ENCODE measurements around the gene KSR2. TPM values are rescaled to one million over a fixed set of nuclear protein-coding genes. Genes with fewer than 3 reads are reported as not detected.

Gene KSR2
- total RNA-seq, 1 experiment from 2014 or later, result not detected

DNA sequence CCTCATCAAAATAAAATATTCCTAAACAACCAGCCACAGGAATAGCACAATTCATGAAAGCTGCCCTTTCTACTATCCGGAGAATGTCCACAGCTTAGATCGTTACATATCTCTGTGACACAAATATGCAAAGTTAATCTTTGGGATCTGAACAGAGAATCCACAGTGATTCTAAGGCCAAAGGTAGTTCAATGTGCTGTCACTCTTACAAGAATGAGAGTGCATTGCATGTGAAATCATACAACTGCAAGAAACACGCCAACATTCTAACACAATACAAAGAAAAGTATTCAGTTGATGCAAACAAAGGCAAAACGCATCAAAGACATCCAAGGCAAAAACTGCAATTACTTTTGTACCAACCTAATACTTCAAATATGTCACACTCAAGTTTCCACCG, 60.4 kb downstream of the KSR2 start:
- Histone ChIP-seq H3K4me1 (ENCODE audit: insufficient read depth, low read length, poor library complexity, severe bottlenecking) (no peaks in the 10 kb centered on the region), H3K27ac (ENCODE audit: low read depth, low read length, poor library complexity, severe bottlenecking) (no peak overlapping the region), H3K9me3 (ENCODE audit: low read depth, low read length, poor library complexity, severe bottlenecking) (no peaks in the 10 kb centered on the region), H3K4me3 (ENCODE audit: low read depth, low read length, poor library complexity, severe bottlenecking) (no peak overlapping the region), H3K27me3 (replicated peaks; ENCODE audit: insufficient read depth, low read depth, low read length, poor library complexity) (no peaks in the 10 kb centered on the region), H3K36me3 (ENCODE audit: insufficient read depth, low read length, poor library complexity, severe bottlenecking) (no peaks in the 10 kb centered on the region)
- DNase-seq (ENCODE audit: low spot score), result no peak
- intact Hi-C loops (cut with micrococcal nuclease; ENCODE audit: unreplicated experiment), result no loop called here
- CTCF ChIA-PET, result no interaction called here
- BruUV-seq (replicated peaks), result no TSS peak
- TF ChIP-seq EZH2 (IDR thresholded peaks at IDR 0.05; ENCODE audit: borderline replicate concordance, low read depth, low read length, poor library complexity, severe bottlenecking), result no peak
- TF ChIP-seq, protein P1, sequence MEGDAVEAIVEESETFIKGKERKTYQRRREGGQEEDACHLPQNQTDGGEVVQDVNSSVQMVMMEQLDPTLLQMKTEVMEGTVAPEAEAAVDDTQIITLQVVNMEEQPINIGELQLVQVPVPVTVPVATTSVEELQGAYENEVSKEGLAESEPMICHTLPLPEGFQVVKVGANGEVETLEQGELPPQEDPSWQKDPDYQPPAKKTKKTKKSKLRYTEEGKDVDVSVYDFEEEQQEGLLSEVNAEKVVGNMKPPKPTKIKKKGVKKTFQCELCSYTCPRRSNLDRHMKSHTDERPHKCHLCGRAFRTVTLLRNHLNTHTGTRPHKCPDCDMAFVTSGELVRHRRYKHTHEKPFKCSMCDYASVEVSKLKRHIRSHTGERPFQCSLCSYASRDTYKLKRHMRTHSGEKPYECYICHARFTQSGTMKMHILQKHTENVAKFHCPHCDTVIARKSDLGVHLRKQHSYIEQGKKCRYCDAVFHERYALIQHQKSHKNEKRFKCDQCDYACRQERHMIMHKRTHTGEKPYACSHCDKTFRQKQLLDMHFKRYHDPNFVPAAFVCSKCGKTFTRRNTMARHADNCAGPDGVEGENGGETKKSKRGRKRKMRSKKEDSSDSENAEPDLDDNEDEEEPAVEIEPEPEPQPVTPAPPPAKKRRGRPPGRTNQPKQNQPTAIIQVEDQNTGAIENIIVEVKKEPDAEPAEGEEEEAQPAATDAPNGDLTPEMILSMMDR (conservative IDR thresholded peaks at IDR 0.05; ENCODE audit: low read depth, low read length), result no peak
- POLR2A ChIA-PET (ENCODE audit: low non-redundant PET), result no interaction called here

DNA sequence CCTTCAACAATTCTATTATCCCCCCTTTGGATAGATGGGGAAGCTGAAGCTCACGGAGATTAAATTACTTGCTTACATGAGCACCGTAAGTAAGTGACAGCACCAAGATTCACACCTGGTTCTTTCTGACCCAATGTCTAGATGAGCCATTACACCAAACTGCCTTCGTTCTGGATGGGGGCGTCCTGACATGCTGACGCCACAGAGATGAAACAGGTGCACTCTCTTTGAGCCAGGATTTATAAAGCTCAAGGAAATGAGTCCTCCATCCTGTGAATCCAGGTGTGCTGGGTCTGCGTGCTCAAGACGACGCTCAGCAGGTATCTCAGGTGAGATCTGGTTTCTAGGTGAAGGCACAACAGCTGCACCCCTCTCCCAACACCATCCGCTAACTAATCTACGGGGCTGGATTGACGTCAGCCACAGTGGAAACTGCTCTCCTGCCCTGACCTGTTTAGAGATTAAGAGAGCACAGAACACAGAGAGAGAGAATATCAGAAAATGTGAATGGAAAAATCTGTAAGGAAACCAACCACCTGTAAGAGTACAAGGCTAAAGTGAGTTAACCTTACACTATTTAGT, 61.6 kb downstream of the KSR2 start:
- no peaks in the 10 kb centered on the region for H3K4me1 ChIP-seq (ENCODE audit: insufficient read depth, low read length, poor library complexity, severe bottlenecking)
- no peaks in the 10 kb centered on the region for H3K27me3 ChIP-seq (replicated peaks; ENCODE audit: insufficient read depth, low read depth, low read length, poor library complexity)
- DNase-seq (ENCODE audit: low spot score), result no peak
- TF ChIP-seq EZH2 (IDR thresholded peaks at IDR 0.05; ENCODE audit: borderline replicate concordance, low read depth, low read length, poor library complexity, severe bottlenecking), result no peak
- TF ChIP-seq, protein P1 (conservative IDR thresholded peaks at IDR 0.05; ENCODE audit: low read depth, low read length), result no peak
- H3K4me3 ChIP-seq (ENCODE audit: low read depth, low read length, poor library complexity, severe bottlenecking), result no peak overlapping the region
- no peak overlapping the region for H3K27ac ChIP-seq (ENCODE audit: low read depth, low read length, poor library complexity, severe bottlenecking)
- ChIA-PET POLR2A (ENCODE audit: low non-redundant PET) (no interaction called here), CTCF (no interaction called here)
- no peaks in the 10 kb centered on the region for H3K9me3 ChIP-seq (ENCODE audit: low read depth, low read length, poor library complexity, severe bottlenecking)
- BruUV-seq (replicated peaks), result no TSS peak
- intact Hi-C loops (cut with micrococcal nuclease; ENCODE audit: unreplicated experiment), result no loop called here
- no peaks in the 10 kb centered on the region for H3K36me3 ChIP-seq (ENCODE audit: insufficient read depth, low read length, poor library complexity, severe bottlenecking)

DNA sequence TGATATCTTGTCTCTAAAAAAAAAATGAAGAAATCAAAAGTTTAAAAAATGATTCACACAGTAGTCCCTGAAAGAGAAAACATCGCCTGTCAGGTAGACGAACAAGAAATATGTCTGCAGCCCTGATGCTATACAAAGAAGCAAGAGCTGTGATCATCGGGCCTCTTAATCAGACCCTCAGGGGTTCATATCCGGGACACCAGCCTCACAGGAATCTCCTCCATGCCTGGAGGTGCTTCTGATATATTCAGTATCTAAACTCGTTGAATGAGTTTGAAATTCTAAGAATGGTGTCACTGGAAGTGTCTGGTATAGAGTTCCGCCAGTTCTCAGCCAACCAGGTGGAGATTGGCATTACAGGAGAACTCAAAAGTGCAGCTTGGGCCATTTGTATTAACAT, 64.7 kb downstream of the KSR2 start:
- H3K36me3 ChIP-seq (ENCODE audit: insufficient read depth, low read length, poor library complexity, severe bottlenecking), result no peaks in the 10 kb centered on the region
- H3K9me3 ChIP-seq (ENCODE audit: low read depth, low read length, poor library complexity, severe bottlenecking), result no peaks in the 10 kb centered on the region
- ChIA-PET POLR2A (ENCODE audit: low non-redundant PET) (no interaction called here), CTCF (no interaction called here)
- no peak for DNase-seq (ENCODE audit: low spot score)
- no peaks in the 10 kb centered on the region for H3K27me3 ChIP-seq (replicated peaks; ENCODE audit: insufficient read depth, low read depth, low read length, poor library complexity)
- H3K27ac ChIP-seq (ENCODE audit: low read depth, low read length, poor library complexity, severe bottlenecking), result no peak overlapping the region
- intact Hi-C loops (cut with micrococcal nuclease; ENCODE audit: unreplicated experiment), result no loop called here
- H3K4me1 ChIP-seq (ENCODE audit: insufficient read depth, low read length, poor library complexity, severe bottlenecking), result no peaks in the 10 kb centered on the region
- no TSS peak for BruUV-seq (replicated peaks)
- TF ChIP-seq EZH2 (IDR thresholded peaks at IDR 0.05; ENCODE audit: borderline replicate concordance, low read depth, low read length, poor library complexity, severe bottlenecking), result no peak
- TF ChIP-seq, protein P1 (conservative IDR thresholded peaks at IDR 0.05; ENCODE audit: low read depth, low read length), result no peak
- no peak overlapping the region for H3K4me3 ChIP-seq (ENCODE audit: low read depth, low read length, poor library complexity, severe bottlenecking)

Measured in A673 (cell line).